ENCODE results near the gene FNDC10. TPM values are rescaled to one million over a fixed set of nuclear protein-coding genes. Genes with fewer than 3 reads are reported as not detected.

Gene FNDC10
- total and polyA plus RNA-seq, 2 donors from 2014 or later: 2.6 to 18.2 TPM

GRCh38 chr1:1554926-1555915, 44.7 kb downstream of the FNDC10 start:
- intact Hi-C loops (cut with DNase I): no loop called here
- FAIRE-seq (no peak), DNase-seq (no peak)
- no peak overlapping the region for H3K9ac ChIP-seq (ENCODE audit: low read length in 3 of 3)
- no peaks in the 10 kb centered on the region for H3K27me3 ChIP-seq (ENCODE audit: control insufficient read depth, insufficient read depth, low read length)
- no peaks in the 10 kb centered on the region for H3K4me1 ChIP-seq (ENCODE audit: control insufficient read depth in 2 of 3, insufficient read depth in 2 of 3, low read depth in 1 of 3, low read length in 3 of 3)
- no peaks in the 10 kb centered on the region for H3K36me3 ChIP-seq (ENCODE audit: control insufficient read depth in 2 of 3, insufficient read depth in 3 of 3, low read length in 3 of 3)
- TF ChIP-seq, protein P1, sequence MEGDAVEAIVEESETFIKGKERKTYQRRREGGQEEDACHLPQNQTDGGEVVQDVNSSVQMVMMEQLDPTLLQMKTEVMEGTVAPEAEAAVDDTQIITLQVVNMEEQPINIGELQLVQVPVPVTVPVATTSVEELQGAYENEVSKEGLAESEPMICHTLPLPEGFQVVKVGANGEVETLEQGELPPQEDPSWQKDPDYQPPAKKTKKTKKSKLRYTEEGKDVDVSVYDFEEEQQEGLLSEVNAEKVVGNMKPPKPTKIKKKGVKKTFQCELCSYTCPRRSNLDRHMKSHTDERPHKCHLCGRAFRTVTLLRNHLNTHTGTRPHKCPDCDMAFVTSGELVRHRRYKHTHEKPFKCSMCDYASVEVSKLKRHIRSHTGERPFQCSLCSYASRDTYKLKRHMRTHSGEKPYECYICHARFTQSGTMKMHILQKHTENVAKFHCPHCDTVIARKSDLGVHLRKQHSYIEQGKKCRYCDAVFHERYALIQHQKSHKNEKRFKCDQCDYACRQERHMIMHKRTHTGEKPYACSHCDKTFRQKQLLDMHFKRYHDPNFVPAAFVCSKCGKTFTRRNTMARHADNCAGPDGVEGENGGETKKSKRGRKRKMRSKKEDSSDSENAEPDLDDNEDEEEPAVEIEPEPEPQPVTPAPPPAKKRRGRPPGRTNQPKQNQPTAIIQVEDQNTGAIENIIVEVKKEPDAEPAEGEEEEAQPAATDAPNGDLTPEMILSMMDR (IDR thresholded peaks at IDR 0.05; ENCODE audit: borderline replicate concordance, extremely low read depth, insufficient read depth): no peak
- no peak overlapping the region for H3K4me3 ChIP-seq (ENCODE audit: low read length in 3 of 3)
- H3K27ac ChIP-seq (ENCODE audit: low read depth in 2 of 2, low read length in 2 of 2): no peak overlapping the region
- no peaks in the 10 kb centered on the region for H3K9me3 ChIP-seq (ENCODE audit: control insufficient read depth in 2 of 3, insufficient read depth in 1 of 3, low read length in 3 of 3)

DNA sequence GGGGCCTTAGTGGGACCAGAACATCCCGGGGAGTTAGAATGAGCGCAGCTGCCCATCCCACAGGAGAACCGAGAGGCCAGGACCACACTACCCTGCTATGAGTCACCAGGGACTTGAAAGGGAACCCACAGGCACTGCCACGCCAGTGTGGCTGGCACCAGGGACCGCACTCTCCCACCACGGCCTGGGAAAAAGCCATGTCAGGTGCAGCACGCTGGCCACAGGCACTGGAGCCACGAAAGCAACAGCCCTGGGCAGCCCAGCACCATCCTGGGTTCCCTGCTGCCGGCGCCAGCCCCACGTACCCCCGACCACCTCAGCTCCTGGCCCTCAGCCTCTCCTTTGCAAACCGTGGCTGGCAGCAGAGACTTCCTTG, 45.4 kb downstream of the FNDC10 start:
- no peaks in the 10 kb centered on the region for H3K27me3 ChIP-seq (ENCODE audit: control insufficient read depth, insufficient read depth, low read length)
- H3K27ac ChIP-seq (ENCODE audit: low read depth in 2 of 2, low read length in 2 of 2): no peak overlapping the region
- TF ChIP-seq, protein P1 (IDR thresholded peaks at IDR 0.05; ENCODE audit: borderline replicate concordance, extremely low read depth, insufficient read depth): no peak
- intact Hi-C loops (cut with DNase I): no loop called here
- no peaks in the 10 kb centered on the region for H3K36me3 ChIP-seq (ENCODE audit: control insufficient read depth in 2 of 3, insufficient read depth in 3 of 3, low read length in 3 of 3)
- no peaks in the 10 kb centered on the region for H3K4me1 ChIP-seq (ENCODE audit: control insufficient read depth in 2 of 3, insufficient read depth in 2 of 3, low read depth in 1 of 3, low read length in 3 of 3)
- no peak overlapping the region for H3K9ac ChIP-seq (ENCODE audit: low read length in 3 of 3)
- FAIRE-seq (no peak), DNase-seq (no peak)
- H3K9me3 ChIP-seq (ENCODE audit: control insufficient read depth in 2 of 3, insufficient read depth in 1 of 3, low read length in 3 of 3): no peaks in the 10 kb centered on the region
- no peak overlapping the region for H3K4me3 ChIP-seq (ENCODE audit: low read length in 3 of 3)

DNA sequence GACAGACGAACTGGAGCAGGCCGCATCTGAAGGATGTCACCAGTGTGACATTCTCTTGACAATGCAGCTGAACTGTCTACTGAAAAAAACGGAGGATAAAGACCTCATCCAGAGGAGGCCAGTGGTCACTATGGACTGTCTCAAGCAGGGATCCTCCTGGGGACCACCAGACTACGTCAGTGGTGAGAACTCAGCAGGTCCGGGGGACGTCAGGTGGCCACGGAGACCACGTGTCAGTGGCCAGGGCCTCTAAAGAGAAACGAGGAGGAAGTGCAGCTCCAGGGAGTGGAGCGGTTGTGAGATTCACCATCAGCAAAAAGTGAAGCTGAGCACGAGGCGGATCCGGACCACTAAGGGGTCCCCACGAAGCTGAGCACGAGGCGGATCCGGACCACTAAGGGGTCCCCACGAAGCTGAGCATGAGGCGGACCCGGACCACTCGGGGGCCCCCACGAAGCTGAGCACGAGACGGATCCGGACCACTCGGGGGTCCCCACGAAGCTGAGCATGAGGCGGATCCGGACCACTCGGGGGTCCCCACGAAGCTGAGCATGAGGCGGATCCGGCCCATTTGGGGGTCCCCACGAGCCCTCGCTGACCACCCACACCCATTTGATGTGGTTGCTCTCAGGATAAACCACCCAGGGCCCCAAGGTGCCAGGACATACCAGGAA, 46.0 kb downstream of the FNDC10 start:
- intact Hi-C loops (cut with DNase I): no loop called here
- no peak overlapping the region for H3K9ac ChIP-seq (ENCODE audit: low read length in 3 of 3)
- no peak overlapping the region for H3K27ac ChIP-seq (ENCODE audit: low read depth in 2 of 2, low read length in 2 of 2)
- DNase-seq: no peak
- H3K27me3 ChIP-seq (ENCODE audit: control insufficient read depth, insufficient read depth, low read length): no peaks in the 10 kb centered on the region
- H3K36me3 ChIP-seq (ENCODE audit: control insufficient read depth in 2 of 3, insufficient read depth in 3 of 3, low read length in 3 of 3): no peaks in the 10 kb centered on the region
- no peaks in the 10 kb centered on the region for H3K4me1 ChIP-seq (ENCODE audit: control insufficient read depth in 2 of 3, insufficient read depth in 2 of 3, low read depth in 1 of 3, low read length in 3 of 3)
- H3K9me3 ChIP-seq (ENCODE audit: control insufficient read depth in 2 of 3, insufficient read depth in 1 of 3, low read length in 3 of 3): no peaks in the 10 kb centered on the region
- TF ChIP-seq, protein P1 (IDR thresholded peaks at IDR 0.05; ENCODE audit: borderline replicate concordance, extremely low read depth, insufficient read depth): no peak
- FAIRE-seq: no peak
- H3K4me3 ChIP-seq (ENCODE audit: low read length in 3 of 3): no peak overlapping the region
